ENCODE data around the gene C12orf54.

DNA sequence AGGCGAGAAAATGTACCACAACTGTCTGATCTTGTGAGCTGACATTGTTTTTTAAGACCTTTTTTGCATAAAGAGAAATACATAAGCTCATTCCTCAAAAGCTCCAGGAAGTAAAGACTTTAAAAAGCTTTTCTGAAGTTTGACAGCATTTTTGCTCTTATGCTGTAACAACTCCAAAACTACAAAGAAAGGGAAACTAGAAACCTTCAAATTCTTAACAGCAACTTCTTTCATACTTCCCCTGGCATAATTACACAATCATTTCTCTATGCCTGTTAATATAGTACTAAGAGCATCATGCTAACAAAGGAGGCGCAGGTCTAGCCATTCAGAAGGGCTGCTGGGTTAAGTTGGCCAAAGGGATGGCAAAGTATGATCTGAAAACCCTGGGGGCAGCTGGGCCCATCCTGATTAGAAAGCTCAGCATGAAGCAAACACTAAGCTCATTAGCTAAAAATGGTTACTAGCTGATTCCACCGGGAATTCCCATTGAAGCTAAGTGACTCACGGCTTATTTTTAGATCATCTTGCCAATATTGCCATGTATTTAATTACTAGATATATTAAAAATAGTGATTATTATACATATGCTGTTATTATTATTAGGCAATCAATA, 36.0 kb upstream of the C12orf54 start:
- TF ChIP-seq, protein P1, sequence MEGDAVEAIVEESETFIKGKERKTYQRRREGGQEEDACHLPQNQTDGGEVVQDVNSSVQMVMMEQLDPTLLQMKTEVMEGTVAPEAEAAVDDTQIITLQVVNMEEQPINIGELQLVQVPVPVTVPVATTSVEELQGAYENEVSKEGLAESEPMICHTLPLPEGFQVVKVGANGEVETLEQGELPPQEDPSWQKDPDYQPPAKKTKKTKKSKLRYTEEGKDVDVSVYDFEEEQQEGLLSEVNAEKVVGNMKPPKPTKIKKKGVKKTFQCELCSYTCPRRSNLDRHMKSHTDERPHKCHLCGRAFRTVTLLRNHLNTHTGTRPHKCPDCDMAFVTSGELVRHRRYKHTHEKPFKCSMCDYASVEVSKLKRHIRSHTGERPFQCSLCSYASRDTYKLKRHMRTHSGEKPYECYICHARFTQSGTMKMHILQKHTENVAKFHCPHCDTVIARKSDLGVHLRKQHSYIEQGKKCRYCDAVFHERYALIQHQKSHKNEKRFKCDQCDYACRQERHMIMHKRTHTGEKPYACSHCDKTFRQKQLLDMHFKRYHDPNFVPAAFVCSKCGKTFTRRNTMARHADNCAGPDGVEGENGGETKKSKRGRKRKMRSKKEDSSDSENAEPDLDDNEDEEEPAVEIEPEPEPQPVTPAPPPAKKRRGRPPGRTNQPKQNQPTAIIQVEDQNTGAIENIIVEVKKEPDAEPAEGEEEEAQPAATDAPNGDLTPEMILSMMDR (IDR thresholded peaks at IDR 0.05), result no peak
- no peak for TF ChIP-seq EP300 (IDR thresholded peaks at IDR 0.05; ENCODE audit: low read depth)

Measured in transverse colon (tissue), 3 donors.